K562 (cell line): ENCODE data around the gene CLIC5.

Experiments
- ESRRA ChIP-seq: fragments of 450-650 bp; IDR thresholded peaks from 2 replicates; pipeline ENCODE4 v1.6.1; 2014; ENCODE audit warnings: low read depth, mild to moderate bottlenecking, moderate library complexity, borderline replicate concordance
- SREBF1 ChIP-seq: fragments of 150-350 bp; IDR thresholded peaks from 2 replicates; pipeline ENCODE4 v1.6.1; 2014; ENCODE audit warnings: antibody characterized with exemption, low read depth, low read length, borderline replicate concordance
- ZNF586 ChIP-seq: fragments of 450-650 bp; formaldehyde crosslinking; conservative IDR thresholded peaks from 2 replicates; pipeline ENCODE4 v1.4.0; 2020; ENCODE audit warnings: mild to moderate bottlenecking, moderate library complexity

GRCh38 chr6:45947807-45948206 lies 67.9 kb downstream of the CLIC5 start:
- TF ChIP-seq ZNF586 (no peak), ESRRA (no peak), SREBF1 (no peak)
